NOMO-1 treated with dmso at 0.1 percent for 144 hours (cell line): ENCODE measurements around the gene RNLS.

Experiments used
- DNase-seq: peaks from one replicate; lab custom pipeline; 2025; ENCODE audit not compliant: unreplicated experiment; lab: John Stamatoyannopoulos, UW

Gene RNLS

DNA sequence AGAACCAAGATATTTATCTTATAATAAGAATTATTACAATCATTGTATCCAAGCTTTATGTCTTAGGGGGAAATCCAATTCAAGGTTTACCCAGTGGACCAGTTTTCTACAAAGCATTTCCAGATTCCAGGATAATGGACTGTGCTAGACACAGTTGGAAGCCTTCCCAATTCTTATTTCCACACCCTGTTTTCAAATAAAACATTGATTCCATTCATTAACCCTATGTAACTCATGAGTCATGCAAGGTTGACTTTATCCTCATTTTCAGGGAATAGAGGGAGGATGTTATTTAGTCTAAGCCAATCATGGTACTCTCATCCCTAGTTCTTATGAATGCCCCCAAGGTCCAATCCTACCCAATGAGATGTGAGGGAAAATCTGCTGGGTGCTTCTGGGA is 145.7 kb downstream of the RNLS start:
- DNase-seq, result no peak

DNA sequence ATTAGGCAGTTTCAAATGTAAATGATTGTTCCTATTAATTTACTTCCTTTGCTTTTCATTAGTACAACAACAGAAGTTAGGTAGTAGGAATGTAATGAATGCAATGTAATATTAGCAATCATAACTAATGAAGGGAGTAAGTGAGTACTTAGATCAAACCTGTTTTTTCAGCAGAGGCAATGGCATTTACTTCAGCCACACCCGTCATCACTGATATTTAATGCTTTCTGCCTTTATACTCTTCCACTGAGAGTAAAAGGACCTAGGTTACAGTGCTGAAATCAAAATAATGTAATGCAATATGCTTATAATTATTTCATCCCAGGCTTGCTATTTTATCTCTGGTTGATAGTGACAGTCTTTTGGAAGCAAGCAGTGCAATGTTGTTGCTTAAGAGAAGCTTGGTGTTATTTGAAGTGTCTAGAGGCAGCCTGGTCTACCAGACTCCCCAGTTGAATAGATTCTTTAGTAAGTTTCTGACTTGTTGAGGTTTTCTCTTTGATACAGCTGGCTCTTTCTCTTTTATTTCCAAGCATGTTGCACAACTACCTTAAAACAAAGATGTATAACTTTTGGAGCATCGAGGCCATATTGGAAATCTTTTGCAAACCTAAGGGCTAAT is 149.4 kb downstream of the RNLS start:
- DNase-seq, result no peak

DNA sequence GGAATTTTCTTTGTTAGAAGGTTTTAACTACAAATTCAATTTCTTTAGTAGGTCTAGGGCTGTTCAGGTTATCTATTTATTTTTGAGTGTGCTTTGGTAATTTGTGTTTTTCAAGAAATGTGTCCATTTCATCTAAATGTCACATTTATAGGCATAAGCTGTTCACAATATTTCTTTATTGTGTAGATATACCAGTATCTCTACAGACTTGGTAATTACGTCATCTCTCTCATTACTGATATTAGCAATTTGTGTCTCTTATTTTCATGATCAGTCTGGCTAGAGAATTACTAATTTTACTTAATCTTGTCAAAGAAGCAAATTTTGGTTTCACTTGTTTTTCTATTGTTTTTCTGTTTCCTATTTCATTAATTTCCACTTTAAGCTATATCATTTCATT is 152.0 kb downstream of the RNLS start:
- no peak for DNase-seq

DNA sequence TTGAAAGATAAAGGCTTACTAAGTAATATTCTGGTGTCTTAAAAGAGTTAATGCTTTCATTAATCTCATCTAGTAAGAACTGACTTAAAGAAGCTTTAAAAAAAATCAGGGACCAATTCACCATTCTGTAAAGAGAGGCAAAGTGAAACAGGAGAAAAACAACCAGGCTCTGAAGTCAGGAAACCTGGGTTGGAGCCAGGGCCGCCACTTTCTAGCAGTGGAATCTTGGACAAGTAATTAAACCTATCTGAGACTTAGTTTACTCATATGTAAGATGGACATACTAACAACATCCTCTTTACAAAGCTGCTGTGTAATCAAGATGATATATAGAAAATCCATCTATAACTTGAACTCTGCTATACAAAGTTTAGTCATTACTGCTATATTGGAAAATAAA is 154.1 kb downstream of the RNLS start:
- no peak for DNase-seq

DNA sequence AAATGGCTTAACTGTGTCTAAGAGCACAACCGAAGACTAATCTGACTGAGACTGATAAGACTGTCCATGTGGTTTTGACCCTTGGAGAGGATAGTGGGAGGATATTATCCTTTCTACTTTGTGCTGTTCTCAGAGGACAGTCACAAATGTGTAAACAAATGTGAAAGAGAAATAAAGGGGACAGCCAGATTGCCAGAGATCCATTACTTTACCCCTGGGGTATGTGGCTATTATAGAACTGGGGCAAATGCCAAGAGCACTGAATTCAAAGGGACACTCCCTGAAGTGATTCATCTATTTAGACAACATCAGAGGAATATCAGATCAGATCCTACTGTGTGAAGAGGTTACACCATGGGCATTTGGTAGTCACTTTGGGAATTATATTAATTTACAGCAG is 154.7 kb downstream of the RNLS start:
- DNase-seq, result no peak

DNA sequence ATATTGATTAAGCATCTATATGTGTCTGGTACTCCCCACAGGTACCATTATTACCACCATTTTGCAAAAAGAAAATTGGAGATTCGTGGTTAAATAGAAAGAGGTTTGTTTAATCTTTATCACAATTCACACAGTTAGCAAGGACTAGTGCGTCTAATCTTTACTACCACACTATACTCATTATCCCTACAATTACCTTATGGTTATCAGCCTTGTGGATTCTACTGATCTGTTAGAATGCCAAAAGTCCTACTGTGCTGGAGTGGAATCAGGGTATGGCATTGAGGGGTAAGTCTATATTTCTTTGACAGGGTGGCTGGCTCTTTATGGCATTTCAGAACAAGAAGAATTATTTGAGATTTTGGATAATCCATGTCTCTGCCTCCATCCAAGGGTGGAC is 156.1 kb downstream of the RNLS start:
- DNase-seq, result no peak

DNA sequence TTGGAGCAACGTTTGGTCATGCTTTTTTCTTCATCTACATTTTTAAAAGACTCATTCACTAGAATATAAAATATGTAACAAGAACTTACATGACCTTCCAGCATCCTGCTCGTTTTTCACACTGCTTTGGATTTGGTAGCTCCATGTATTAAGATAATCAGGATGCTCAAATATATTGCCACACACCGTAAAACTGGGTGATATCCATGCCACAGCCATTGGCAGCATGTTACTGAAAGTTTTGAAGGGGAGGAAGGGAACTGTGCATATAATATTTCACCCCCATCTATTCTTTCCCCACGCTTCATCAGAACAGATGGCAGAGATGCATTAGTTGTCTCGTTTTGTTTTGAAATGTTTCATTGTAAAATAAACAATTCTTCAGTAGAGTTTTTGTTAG is 158.2 kb downstream of the RNLS start:
- DNase-seq, result no peak

DNA sequence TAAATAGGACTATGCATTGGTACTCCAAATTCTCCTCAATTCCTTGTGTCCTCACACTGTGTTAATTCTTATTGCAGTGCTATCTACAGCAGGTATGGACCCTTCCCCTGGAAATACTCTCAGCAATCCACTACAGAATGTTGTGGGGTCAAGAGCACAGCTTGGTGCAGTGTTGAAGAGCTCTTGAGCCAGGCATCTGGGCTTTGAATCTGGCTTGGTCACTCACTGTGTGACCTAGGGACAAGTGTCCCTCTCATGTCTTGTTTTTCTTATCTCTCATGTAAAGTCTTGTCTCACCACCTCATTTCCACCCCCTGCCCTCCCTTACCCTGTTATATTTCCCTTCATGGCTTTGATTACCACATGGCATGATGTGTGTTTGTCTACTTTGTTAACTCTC is 159.4 kb downstream of the RNLS start:
- no peak for DNase-seq

DNA sequence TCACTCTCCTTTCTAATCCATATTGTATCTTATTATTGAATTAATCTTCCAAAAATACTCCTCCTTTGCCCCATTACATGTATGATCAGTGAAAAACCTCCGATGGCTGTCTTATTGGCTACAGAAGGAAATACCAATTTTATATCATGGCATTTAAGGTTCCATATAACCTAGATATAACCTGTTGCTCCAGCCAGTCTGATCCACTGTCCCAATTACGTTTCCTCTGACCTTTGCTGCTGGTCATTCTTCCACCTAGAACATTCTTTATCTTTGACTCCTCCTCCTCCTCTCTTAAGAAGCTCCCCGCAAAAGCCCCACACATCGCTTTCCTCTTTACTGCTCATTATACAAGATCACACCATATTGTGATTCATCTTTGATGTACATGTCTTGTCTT is 161.5 kb downstream of the RNLS start:
- DNase-seq, result no peak

DNA sequence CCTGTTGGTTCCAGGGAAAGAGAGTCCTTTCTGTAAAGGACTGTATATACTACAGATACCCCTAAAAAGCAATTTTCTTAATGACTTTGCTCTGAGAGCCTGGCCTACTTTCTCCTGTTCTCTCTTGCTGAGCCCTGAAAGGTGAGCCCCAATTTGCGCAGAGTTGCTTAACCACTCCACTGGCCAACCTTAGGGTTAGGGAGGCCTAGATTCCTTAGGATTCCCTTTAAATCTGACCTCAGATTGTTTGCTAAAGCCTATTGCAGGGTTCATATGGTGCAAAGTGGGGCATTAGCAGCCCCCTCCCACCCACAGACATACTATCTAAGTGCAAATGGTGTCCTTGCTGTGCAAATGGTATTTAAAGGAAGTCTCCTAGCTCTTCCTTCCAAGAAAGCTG is 164.2 kb downstream of the RNLS start:
- DNase-seq, result no peak

DNA sequence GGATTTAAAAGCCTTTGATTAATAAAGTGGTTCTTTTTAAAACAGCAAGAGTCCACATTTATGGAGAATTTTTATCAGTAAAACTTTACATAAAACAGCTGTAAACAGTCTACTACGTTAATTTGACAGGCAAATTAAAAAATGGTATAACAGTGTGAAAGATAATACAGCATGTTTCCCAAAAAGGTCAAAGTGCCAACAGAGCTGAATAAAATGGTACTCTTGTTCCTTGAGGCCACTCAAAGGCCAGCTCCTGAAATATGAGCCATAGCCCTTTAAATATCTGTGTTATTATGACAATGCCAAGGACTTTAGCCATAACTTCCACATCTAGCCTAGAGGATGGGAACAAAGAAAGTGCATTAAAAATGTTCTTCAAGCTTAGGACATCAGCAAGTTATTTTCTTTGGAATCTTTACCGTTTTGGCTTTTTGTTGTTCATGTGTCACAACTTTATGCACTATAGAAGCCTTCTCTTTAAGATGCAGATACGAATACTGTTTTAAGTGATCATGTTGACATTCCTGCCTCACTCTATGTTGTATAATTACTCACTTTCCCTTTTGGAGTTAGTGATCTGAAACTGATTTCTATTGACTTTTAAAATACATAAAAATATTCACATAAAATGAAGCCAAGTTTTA is 165.6 kb downstream of the RNLS start:
- DNase-seq, result no peak

DNA sequence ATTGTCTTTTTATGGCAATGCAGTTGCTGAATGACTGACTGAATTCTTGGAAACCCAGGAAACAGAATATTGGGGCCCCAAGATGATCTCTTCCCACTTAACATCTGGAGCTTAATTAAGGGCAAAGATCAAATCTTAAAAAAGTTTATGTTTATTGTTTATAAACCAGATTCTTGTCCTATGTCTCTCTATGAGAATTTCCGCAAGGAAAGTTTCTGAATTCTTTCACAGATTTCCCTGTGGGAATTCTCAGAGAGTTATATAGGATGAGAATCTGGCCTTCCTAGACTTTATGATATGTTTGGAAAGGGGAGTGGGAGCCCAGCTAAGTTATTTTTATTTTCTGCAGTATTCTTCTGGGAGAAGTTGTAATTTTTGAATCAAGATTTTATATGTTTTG is 166.3 kb downstream of the RNLS start:
- no peak for DNase-seq

DNA sequence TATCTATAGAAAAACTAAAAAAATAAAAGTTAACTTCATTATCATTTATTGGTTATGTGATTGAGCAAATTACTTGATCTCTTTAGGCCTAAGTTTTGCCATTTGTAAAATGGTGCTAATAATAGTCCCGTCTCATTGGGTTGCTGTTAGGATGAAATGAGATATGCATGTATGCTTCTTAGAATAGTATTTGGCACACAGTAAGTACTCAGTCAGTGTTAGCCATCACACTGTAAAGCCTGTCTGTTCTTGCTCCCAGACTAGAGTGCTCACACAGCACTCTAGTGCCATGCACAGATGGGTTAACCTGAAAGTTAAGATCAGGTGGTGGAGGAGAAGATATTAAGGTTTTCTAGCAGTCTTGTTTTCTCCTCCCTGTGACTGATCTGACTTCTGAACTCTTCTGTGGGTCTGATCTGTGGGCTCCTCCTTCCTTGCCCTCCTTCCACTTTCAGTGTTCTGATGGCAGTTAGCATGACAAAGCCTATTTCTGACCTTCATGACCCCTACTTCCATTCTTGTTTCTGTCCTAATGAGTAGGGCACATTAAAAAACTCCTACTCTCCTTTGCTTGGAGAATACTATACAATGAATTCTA is 167.5 kb downstream of the RNLS start:
- DNase-seq, result peak; percentile 65

DNA sequence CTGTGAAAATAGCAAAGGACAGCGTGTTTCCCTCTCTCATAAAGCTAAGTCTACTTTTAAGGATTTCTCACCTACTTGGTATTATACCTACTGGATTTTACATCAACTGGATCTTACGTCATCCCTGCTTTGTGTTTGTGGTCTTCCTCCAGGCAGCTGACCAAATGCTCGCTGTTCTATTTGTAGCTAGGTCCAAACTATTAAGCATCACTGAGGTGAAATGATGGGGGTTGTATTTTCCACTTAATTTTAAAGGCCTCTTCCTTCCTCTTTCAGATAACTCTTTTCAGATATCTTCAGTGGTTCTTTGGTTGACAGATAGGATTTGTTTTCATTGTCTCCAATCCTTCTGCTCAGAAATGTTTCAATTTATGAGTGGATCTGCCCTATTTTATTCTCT is 169.7 kb downstream of the RNLS start:
- DNase-seq, result peak; percentile 18

DNA sequence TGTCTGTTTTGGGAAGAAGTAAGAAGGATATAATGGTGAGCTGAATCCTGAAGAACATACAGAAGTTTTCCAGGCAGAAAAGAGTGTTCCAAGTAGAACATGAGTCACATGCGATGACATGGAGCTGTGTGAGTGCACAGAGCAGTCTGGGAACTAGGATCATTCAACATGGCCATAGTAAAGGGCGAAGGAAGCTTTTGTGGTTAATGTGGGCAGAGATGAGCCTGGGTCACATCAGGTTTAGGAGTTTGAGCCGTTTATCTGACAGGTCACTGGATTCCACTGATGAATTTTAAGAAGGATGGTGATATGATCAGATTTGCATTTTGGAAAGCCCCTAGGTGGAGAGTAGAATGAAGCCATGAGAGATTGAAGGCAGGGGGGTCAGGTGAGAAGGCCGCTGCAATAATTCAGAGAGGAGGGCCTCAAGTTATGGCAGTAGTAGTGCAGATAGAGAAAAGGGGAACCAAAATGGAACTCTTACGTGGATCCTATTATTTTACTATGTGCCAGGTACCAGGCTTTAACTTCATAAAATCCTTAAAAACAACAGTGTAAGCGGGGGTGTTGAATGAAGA is 171.3 kb downstream of the RNLS start:
- DNase-seq, result no peak

DNA sequence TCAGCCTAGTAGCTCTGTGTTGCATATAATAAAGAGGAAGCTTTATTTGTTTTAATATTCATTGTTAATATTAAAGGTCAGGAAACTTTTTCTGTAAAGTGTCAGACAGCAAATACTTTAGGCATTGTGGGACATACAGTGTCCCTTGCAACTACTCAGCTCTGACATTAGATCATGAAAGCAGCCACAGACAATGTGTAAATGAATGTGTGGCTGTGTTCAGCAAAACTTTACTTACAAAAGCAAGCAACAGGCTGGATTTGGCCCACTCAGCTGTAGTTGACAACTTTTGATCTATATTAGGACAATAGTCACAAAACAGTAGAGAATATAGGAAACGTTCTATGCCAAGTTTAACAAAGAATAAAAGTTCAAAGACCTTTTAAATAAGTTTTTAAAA is 173.3 kb downstream of the RNLS start:
- DNase-seq, result no peak

DNA sequence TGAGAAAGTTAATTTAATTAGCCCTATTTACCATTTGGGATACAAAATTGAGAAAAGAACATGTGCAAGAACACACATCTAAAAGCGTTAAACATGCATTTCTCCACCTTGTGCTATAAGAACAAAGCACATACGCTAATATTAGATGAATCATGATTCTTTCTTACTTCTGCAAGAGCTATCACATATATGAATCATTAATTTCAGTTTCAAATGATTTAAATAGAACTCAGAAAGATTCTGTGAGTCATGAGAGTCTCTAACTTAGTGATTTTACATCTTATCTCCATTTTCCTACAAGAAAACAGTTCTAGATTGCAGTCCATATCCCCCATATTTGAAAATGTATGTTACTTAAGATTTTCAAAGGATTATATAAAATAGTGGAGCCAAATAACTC is 173.9 kb downstream of the RNLS start:
- no peak for DNase-seq

DNA sequence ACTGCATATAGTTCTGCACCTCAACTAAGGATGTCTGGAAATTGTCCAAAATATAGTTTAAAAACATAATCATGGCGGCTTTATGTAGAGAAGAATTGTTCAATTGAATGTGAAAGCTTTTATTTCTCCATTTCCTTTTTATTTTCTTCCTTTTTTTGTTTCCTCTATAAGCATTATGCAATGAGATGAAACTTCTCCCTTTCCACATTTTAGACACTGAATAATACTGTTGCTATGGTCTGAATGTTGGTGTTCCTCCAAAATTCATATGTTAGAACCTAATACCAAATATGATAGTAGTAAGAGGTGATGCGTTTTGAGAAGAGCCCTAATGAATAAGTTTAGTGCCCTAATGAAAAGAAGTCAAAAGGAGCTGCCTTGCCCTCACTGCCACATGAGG is 175.0 kb downstream of the RNLS start:
- peak; percentile 28 for DNase-seq

DNA sequence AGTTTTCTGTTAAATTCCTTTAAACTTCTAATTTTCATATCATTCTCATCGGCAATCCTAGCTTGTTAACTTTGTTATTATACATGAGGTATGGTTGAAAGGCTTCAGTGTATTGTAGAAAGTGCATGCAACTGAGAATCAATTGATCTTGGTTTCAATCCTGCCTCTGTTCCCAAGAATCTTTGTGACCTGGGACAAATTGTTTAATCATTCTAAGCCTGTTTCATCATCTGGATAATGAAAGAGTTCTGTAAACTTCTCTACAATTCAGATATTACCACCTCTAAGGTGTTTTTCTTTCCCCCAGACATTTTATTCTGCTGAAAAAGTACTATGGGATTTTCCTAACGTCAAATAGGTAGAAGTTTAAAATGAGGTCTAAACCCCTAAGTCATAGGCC is 179.0 kb downstream of the RNLS start:
- DNase-seq, result no peak

DNA sequence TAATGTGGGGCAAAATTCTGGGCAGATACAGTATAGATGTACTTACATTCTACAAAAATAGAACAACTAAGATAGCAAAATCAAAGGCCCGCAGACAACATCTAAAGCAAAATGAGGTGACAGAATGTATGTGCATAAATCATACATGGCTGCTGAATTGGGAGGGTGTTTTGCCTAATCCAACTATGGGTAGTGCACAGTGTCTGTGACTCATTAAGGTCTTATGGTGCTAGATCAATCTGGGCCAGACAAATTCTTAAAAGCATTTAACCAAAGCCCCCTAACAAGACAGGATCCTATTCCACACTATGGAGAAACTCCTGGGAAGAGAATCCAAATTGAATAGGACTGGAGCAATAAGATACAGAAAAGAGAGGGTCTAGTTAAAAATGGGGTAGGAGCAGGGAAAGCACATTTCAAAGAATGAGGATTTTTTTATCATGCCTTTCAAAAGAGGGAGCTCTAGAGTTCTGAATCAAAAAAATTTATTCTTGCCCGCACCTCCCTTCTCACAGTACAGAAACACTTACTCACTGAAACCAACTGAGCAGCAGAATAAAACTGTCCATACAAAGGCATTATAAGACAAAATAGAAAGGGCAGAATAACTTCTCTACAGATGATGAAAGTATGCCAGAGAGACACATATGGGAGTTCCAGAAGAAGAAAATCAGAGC is 181.3 kb downstream of the RNLS start:
- DNase-seq, result peak; percentile 30

DNA sequence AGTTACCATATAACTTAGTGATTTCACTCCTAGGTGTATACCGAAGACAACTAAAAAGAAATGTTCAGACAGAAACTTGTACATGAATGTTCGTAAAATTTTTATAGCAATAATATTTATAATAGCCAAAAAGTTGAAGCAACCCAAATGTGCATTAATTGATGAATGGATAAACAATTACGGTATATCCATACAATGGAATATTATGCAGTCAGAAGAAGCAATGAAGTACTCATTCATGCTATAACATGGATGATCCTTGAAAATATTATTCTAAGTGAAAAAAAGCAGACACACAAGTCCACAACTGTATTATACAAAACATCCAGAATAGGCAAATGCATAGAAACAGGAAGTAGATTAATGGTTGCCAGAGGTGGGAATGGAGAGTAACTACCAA is 183.9 kb downstream of the RNLS start:
- DNase-seq, result no peak

DNA sequence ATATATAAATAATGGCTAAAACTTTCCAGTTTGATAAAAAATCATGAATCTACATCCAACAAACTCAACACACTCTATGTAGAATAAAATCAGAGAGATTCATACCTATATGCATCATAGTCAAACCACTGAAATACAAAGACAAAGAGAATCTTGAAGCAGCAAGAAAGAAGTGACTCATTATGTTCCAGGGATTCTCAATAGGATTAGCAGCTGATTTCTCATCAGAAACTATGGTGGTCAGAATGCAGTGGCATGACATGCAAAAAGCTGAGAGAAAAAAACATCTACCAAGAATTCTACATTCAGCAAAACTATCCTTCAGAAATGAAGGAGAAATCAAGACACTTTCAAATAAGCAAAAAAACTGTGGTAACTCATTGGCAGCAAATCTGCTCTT is 187.4 kb downstream of the RNLS start:
- DNase-seq, result no peak
